ENCODE measurements around the gene MELK. TPM values are rescaled to one million over a fixed set of nuclear protein-coding genes. Genes with fewer than 3 reads are reported as not detected.

Gene MELK
- total and polyA plus RNA-seq, 2 of the 13 experiments (the other 11 are each of a cell fraction or from before 2014, with no cell fraction given): 16.7 to 50.4 TPM

GRCh38 chr9:36632892-36633291 is 60.2 kb downstream of the MELK start:
- TF ChIP-seq SMC3 (IDR thresholded peaks at IDR 0.05; ENCODE audit: low read length): peak; percentile 14; the same call in 1 of the 2 replicates
- no peak for TF ChIP-seq RORA (CRISPR knock-in tag; IDR thresholded peaks at IDR 0.05)
- TF ChIP-seq, protein P1, sequence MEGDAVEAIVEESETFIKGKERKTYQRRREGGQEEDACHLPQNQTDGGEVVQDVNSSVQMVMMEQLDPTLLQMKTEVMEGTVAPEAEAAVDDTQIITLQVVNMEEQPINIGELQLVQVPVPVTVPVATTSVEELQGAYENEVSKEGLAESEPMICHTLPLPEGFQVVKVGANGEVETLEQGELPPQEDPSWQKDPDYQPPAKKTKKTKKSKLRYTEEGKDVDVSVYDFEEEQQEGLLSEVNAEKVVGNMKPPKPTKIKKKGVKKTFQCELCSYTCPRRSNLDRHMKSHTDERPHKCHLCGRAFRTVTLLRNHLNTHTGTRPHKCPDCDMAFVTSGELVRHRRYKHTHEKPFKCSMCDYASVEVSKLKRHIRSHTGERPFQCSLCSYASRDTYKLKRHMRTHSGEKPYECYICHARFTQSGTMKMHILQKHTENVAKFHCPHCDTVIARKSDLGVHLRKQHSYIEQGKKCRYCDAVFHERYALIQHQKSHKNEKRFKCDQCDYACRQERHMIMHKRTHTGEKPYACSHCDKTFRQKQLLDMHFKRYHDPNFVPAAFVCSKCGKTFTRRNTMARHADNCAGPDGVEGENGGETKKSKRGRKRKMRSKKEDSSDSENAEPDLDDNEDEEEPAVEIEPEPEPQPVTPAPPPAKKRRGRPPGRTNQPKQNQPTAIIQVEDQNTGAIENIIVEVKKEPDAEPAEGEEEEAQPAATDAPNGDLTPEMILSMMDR (CRISPR knock-in tag; IDR thresholded peaks at IDR 0.05): peak; percentile 38
- TF ChIP-seq, protein P2, sequence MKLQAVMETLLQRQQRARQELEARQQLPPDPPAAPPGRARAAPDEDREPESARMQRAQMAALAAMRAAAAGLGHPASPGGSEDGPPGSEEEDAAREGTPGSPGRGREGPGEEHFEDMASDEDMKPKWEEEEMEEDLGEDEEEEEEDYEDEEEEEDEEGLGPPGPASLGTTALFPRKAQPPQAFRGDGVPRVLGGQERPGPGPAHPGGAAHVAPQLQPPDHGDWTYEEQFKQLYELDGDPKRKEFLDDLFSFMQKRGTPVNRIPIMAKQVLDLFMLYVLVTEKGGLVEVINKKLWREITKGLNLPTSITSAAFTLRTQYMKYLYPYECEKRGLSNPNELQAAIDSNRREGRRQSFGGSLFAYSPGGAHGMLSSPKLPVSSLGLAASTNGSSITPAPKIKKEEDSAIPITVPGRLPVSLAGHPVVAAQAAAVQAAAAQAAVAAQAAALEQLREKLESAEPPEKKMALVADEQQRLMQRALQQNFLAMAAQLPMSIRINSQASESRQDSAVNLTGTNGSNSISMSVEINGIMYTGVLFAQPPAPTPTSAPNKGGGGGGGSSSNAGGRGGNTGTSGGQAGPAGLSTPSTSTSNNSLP (IDR thresholded peaks at IDR 0.05; ENCODE audit: low read depth, low read length): peak; percentile 35; the same call in 1 of the 2 replicates
- TF ChIP-seq STAG1 (CRISPR knock-in tag; IDR thresholded peaks at IDR 0.05): peak; percentile 33; the same call in 1 of the 2 replicates
- TF ChIP-seq BCL6 (CRISPR knock-in tag; IDR thresholded peaks at IDR 0.05): peak; percentile 79; the same call in 1 of the 2 replicates
- WGBS (ENCODE audit: low lambda C conversion rate): 14% methylated on average over 1 of the region's 1 CpG
- no peak overlapping the region for H3K4me3 ChIP-seq (replicated peaks in 1 of 3; ENCODE audit: insufficient read depth in 1 of 3, low read depth in 2 of 3, low read length in 3 of 3)
- H3K9me3 ChIP-seq (ENCODE audit: low read length): no peaks in the 10 kb centered on the region
- no peaks in the 10 kb centered on the region for H4K20me1 ChIP-seq (ENCODE audit: insufficient read depth, low read length)
- H3K79me2 ChIP-seq (ENCODE audit: insufficient read depth, low read length): no peaks in the 10 kb centered on the region
- no peak overlapping the region for H2AFZ ChIP-seq (ENCODE audit: low read length)
- H3K9ac ChIP-seq (ENCODE audit: insufficient read depth, low read depth, low read length): no peak overlapping the region
- H3K36me3 ChIP-seq (replicated peaks in 1 of 2; ENCODE audit: control insufficient read depth in 1 of 2, insufficient read depth in 2 of 2, low read length in 2 of 2): peaks cover 6 to 20% of the 10 kb centered on the region in 2 experiments; a peak in 4 of 5 replicates
- H3K27me3 ChIP-seq (ENCODE audit: control insufficient read depth in 1 of 2, insufficient read depth in 2 of 2, low read length in 2 of 2): no peaks in the 10 kb centered on the region
- H3K4me2 ChIP-seq (ENCODE audit: low read depth, low read length): no peak overlapping the region
- DNase-seq (ENCODE audit: low spot score): peak; percentile 15
- ChIA-PET POLR2A (no interaction called here), CTCF (ENCODE audit: low intra/inter-chr PET ratio, low total read pairs) (interaction anchor here (1.5 kb wide), 1 partner anchor 96 kb away, joined by 15 read pairs; no protein-coding TSS in a partner anchor)
- FAIRE-seq: peak; percentile 67
- no peak overlapping the region for H3K27ac ChIP-seq (ENCODE audit: extremely low read length, insufficient read depth, low read length)
- no peaks in the 10 kb centered on the region for H3K4me1 ChIP-seq (ENCODE audit: insufficient read depth, low read length)
- no peak; the same call in 2 of the 3 replicates for ATAC-seq
- intact Hi-C loops (cut with micrococcal nuclease; ENCODE audit: unreplicated experiment): loop anchor here (1.0 kb wide), 1 partner anchor 96 kb away; no protein-coding TSS in a partner anchor
- no TSS peak for BruUV-seq (replicated peaks)
- in situ Hi-C loops (cut with HindIII; ENCODE audit: extremely low pct_ligation_motif_present, low pct_unique_long_range_greater_than_20kb): loop anchor here (5.0 kb wide), 1 partner anchor 94 kb away; no protein-coding TSS in a partner anchor
